ENCODE measurements around the gene ALOXE3.

DNA sequence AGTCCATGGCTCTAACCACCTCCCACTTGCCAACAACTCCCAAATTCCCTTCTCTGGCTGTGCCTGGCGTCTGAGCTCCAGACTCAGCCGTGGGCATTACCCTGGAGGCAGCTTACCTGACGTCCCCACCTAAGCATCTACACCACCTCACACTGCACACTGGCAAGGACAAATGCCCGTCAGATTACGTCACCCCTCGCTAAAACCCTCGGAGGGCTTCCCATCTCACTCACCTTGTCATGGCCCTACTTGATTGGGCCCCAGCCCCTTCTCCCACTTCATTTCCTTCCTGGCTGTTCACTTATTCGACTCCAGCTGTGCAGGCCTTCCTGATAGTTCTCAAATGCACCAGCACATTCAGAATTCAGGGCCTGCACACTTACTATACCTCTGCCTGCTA lies 13.4 kb downstream of the ALOXE3 start:
- TF ChIP-seq, protein P1, sequence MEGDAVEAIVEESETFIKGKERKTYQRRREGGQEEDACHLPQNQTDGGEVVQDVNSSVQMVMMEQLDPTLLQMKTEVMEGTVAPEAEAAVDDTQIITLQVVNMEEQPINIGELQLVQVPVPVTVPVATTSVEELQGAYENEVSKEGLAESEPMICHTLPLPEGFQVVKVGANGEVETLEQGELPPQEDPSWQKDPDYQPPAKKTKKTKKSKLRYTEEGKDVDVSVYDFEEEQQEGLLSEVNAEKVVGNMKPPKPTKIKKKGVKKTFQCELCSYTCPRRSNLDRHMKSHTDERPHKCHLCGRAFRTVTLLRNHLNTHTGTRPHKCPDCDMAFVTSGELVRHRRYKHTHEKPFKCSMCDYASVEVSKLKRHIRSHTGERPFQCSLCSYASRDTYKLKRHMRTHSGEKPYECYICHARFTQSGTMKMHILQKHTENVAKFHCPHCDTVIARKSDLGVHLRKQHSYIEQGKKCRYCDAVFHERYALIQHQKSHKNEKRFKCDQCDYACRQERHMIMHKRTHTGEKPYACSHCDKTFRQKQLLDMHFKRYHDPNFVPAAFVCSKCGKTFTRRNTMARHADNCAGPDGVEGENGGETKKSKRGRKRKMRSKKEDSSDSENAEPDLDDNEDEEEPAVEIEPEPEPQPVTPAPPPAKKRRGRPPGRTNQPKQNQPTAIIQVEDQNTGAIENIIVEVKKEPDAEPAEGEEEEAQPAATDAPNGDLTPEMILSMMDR (IDR thresholded peaks at IDR 0.05; ENCODE audit: control extremely low read depth in 1 of 3, insufficient read depth in 1 of 3, low read depth in 1 of 3, low read length in 3 of 3) = no peak
- TF ChIP-seq RBBP5 (IDR thresholded peaks at IDR 0.05; ENCODE audit: borderline replicate concordance, low read depth, low read length) = no peak
- TF ChIP-seq RFX5 (IDR thresholded peaks at IDR 0.05; ENCODE audit: borderline replicate concordance, low read depth, low read length) = no peak
- TF ChIP-seq CEBPB (IDR thresholded peaks at IDR 0.05; ENCODE audit: low read depth, low read length) = no peak
- TF ChIP-seq POLR2AphosphoS5 (IDR thresholded peaks at IDR 0.05; ENCODE audit: low read depth, low read length) = no peak
- TF ChIP-seq JUND (IDR thresholded peaks at IDR 0.05; ENCODE audit: low read length) = no peak
- no peak for TF ChIP-seq SIN3A (conservative IDR thresholded peaks at IDR 0.05 in 1 of 2, IDR thresholded peaks at IDR 0.05 in 1 of 2; ENCODE audit: low read depth in 1 of 2, low read length in 2 of 2)
- TF ChIP-seq SUZ12 (IDR thresholded peaks at IDR 0.05; ENCODE audit: low read length) = no peak

Measured in H1 (cell line).